Transverse colon (tissue), 3 donors: ENCODE data around the gene RAET1E.

Experiments
- POLR2A ChIP-seq: fragments of 450-650 bp; IDR thresholded peaks from one replicate; pipeline ENCODE4 v1.6.1; 2016; ENCODE audit warnings: antibody characterized with exemption, mild to moderate bottlenecking, moderate library complexity
- POLR2AphosphoS5 ChIP-seq, 3 donors: sonication (generic); formaldehyde crosslinking; IDR thresholded peaks; one replicate each; pipeline ENCODE4 v1.6.1; 2016; ENCODE audit warnings: antibody characterized with exemption in 3 of 3

- TF ChIP-seq POLR2AphosphoS5 (IDR thresholded peaks at IDR 0.05) (no peak), POLR2A (no peak)
Observed at GRCh38 chr6:149899926-149900619, 2.2 kb upstream of the RAET1E start.
